ENCODE results near the gene GPRC5C.

The GPRC5C gene

DNA sequence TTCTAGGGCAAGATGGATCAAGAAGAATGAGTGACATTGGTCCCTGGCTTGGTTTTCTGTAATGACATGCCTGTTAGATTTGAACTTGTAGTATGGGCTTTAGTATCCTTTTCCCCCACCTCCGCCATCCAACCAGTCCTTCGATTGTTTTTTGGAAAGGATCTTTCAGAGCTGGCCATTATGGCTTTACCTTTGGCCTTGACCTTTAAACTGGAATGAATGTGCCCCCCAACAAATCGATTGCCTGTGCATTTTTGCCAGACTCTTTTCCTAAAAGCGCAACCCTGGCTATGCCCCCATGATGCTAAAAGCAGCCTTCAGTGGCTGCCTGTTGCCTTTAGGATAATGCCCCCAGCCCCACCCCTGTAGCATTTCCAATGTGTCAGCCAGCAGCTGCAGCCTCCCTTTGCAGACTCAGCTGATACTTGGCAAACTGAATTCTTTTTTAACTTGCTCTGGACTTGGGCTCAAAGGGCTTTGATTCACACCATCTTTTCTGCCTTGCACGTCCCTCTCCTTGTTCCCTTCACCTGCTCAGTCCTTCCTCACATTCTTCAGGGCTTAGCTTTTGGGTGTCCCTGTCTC, 4.0 kb downstream of the GPRC5C start:
- FAIRE-seq: no peak

DNA sequence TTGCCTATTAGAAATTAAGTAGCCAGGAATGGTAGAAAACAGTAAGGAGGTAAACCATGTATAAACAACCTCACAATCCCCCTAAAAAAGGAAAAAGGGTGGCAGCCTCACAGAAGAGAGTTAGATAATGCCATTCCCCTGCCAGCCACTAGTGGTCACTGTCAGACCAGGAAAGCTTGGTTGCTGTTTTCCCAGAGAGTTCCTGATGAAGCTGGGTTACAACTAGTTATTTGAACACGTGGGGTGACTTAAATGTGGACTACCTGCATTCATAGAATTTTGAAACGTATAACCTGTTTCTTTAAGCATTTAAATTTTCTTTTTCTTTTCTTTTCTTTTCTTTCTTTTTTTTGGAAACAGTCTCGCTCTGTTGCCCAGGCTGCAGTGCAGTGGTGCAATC, 5.8 kb downstream of the GPRC5C start:
- FAIRE-seq: no peak

DNA sequence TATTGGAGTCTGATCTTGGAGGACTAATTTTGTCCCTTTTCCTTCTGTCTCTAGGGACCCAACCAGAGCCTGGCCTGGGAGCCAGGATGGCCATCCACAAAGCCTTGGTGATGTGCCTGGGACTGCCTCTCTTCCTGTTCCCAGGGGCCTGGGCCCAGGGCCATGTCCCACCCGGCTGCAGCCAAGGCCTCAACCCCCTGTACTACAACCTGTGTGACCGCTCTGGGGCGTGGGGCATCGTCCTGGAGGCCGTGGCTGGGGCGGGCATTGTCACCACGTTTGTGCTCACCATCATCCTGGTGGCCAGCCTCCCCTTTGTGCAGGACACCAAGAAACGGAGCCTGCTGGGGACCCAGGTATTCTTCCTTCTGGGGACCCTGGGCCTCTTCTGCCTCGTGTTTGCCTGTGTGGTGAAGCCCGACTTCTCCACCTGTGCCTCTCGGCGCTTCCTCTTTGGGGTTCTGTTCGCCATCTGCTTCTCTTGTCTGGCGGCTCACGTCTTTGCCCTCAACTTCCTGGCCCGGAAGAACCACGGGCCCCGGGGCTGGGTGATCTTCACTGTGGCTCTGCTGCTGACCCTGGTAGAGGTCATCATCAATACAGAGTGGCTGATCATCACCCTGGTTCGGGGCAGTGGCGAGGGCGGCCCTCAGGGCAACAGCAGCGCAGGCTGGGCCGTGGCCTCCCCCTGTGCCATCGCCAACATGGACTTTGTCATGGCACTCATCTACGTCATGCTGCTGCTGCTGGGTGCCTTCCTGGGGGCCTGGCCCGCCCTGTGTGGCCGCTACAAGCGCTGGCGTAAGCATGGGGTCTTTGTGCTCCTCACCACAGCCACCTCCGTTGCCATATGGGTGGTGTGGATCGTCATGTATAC, 8.0 kb downstream of the GPRC5C start:
- FAIRE-seq: no peak

DNA sequence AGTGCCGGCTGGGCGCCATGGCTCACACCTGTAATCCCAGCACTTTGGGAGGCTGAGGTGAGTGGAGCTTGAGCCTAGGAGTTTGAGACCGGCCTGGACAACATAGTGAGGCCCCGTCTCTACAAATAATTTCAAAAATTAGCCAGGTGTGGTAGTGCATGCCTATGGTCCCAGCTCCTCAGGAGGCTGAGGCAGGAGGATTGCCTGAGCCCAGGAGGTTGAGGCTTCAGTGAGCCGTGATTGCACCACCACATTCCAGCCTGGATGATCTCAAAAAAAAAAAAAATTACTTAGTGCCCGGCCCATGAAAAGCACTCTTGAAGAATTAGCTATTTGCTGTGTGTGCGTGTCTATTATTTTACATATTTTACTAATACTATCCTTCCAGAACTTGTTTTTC, 9.6 kb downstream of the GPRC5C start:
- FAIRE-seq: no peak

DNA sequence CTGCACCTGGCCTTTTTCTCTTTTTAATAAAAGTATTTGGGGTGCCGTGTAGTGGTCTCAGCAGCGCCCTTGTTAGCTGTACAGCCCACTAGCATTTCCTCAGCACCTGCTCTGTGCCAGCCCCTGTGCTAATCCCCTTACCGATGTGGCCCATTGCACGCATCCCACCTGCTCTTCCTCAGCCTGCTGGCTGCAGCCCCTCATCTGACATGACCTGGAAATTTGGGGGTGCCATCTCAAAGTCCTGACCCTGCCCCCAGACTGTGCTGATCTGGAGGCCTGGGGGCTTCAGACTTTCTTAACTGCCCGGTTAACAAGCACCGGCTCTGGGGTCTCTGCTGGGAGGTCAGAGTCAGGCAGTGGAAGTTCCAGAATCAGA, 10.4 kb downstream of the GPRC5C start:
- no peak for FAIRE-seq

DNA sequence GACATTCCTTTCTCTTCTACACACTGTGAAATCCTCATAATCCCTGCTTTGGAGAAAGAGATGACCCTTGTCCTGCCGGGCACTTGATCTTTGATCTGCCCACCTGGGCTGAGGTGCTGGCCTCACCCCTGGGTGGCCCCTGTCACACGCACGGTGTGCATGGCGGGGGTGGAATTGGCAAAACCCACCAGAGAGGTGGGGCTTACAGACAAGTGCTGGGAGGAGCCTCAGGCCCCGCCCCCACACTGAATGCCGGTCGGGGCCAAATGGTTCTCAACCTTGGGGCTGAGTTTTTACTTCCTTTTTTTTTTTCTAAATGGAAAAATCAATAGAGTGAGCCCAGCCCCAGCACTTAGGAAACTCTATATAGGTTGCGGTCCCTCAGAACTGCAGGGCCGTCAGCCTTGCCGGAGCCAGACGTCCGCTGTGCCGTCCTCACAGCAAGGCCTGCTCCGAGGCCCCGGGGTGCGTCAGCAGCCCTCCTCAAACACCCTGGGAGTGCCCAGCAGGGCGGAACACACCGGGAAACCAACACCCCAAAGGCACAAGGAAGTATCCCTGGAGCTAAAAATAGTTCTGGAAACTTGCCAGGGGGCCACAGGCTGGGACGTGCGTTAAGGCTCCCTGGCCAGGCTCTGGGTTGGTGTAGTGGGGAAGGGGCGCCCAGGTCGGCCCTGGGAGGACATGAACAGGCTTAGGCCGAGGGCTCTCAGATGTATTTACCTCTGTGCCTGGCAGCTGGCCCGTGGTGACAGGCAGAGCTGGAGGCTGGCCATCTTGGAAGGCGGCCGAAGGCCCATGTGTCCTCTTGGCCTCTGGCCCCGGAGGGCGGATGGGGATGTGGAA, 11.0 kb downstream of the GPRC5C start:
- no peak for FAIRE-seq

DNA sequence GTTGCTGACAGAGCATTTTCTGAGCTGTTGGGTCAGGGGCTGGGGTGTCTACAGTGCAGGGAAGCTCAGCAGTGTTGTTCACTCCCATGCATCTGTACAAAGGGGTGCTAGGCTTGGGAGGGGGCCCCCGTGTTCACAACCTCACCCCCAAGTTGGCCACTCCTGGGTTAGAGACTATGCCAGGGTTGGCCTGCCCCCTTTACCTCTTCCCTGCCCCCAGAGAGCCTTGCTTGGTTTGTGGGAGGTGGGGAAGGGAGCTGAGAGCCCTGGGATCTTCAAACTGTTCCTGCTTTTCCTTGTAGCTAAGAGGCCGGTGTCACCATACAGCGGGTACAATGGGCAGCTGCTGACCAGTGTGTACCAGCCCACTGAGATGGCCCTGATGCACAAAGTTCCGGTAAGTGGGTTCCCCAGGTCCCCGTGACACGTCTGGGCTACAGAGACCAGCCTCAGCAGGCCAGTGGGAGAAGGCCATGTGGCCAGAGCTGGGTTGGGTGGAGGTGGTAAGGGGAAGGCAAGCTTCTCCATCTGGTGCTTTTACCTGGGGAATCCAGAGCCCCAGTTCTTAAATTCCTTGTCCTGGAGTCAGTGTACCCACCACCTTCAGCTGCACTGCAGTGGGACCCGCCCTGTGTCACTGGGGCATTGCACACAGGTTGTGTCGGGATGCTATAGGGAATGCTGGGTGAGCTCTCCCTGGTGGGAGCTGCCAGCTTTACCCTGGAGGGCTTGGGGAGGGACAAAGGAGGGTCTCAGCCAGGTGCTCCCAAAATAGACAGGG, 11.8 kb downstream of the GPRC5C start:
- no peak for FAIRE-seq

DNA sequence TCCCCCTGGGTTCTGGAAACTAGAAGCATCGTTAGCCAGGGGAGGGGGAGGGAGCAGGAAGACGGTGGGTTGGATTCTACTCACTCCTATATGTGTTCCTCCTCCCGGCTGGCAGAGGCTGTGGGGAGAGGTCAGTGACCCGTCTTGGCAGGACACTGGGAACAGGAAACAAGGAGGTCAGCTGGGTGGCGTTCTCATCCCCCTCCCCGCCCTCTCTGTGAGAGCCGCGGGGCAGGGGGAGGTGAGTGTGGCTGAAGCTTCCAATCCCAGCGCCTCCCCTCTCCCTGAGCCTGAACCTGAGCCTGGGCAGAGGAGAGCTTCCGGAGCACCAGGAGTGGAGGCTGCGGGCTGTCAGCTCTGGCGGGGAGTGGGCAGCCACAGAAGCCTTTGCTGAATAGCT, 12.5 kb downstream of the GPRC5C start:
- FAIRE-seq: no peak

DNA sequence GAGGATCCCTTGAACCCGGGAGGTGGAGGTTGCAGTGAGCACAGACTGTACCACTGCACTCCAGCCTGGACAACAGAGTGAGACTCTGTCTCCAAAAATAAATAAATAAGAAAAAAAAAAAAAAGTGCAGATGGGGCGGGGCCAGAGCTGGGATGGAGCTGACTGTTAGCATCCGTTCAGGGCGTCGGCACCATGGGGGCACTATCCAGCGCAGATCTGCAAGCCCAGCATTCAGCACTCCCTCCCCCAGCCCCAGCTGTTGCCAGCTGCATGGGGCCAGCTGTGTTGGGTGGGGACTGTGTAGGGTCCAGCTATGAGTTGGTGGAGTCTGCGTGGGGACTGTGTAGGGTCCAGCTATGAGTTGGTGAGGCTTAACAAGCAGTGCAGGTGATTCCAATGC, 13.3 kb downstream of the GPRC5C start:
- FAIRE-seq: no peak

DNA sequence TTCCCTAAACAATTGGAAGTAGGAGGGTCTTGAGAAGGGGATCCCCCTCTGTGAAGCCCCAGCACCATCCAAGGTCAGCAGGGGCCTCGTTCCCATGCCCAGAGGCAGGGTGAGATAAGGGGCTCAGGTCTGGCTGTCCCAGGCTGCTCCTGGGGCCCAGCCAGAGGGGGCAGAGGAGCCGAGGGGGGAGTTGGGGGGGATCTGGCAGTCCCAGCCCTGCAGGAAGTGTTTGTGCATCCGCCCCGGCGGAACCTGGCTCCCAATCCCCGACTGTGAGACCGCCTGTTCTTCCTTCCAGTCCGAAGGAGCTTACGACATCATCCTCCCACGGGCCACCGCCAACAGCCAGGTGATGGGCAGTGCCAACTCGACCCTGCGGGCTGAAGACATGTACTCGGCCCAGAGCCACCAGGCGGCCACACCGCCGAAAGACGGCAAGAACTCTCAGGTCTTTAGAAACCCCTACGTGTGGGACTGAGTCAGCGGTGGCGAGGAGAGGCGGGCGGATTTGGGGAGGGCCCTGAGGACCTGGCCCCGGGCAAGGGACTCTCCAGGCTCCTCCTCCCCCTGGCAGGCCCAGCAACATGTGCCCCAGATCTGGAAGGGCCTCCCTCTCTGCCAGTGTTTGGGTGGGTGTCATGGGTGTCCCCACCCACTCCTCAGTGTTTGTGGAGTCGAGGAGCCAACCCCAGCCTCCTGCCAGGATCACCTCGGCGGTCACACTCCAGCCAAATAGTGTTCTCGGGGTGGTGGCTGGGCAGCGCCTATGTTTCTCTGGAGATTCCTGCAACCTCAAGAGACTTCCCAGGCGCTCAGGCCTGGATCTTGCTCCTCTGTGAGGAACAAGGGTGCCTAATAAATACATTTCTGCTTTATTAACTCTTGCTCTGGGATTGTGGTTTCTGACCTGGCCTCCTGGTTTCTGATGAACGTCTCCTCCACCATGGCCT, 14.9 kb downstream of the GPRC5C start:
- FAIRE-seq: no peak

DNA sequence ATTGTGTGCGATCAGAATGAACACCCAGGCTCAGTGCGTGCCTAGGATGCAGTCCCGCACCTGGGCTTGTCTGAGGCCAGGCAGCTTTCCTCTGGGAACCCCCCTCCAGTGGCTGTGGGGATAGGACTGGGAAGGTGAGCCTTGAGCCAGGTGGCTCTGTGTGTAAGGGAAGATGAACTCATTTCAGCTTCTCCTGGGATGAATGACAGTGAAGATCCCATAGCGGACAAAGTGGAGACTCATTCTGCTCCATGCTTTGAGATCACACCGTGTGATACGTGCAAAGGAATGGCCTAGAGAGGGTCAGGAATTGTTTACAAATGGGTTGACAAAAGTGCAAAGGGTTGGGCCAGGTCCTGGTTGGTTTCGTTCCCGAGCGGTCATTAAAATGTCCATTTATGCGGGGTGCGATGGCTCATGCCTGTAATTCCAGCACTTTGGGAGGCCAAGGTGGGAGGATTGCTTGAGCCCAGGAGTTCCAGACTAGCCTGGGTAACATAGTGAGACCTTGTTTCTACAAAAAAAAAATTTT, 15.8 kb downstream of the GPRC5C start:
- no peak for FAIRE-seq

DNA sequence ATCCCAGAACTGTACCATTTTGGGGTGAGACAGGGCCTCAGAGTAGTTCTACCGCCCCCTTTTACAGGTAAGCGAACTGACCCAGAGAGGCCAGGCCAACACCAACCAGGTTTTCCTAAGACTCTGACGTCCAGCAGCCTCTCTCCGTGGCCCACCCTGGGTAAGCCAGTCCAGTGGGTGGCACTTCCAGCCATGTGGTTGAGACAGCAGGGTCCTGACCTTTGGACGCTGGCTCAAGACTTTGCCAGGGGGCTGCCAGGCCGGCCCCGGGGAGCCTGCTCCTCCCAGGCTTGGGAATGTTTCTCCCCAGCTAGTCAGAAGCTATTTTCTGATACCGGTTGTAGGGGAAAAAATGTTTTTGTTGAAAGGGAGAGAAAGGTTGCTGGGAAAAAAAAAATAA, 16.9 kb downstream of the GPRC5C start:
- no peak for FAIRE-seq

DNA sequence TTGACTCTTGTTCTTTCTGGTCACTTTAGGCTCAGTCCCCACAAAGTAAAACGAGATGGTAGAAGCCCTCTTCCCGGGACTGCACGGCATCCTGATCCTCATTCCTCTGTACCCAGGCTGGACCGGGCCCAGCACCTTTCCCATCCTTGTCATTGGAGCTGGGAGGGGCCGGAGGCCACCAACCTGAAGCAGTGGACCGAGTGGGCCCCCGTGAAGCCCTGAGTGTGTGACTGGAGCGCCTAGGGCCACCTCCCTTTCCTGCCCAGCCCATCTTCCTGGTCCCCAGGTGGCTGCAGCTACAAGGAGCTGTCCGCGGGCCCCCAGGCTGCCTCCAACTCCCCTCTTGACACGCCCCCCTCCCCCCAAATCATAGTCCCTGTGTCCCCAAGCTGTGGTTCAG, 17.4 kb downstream of the GPRC5C start:
- FAIRE-seq: no peak

DNA sequence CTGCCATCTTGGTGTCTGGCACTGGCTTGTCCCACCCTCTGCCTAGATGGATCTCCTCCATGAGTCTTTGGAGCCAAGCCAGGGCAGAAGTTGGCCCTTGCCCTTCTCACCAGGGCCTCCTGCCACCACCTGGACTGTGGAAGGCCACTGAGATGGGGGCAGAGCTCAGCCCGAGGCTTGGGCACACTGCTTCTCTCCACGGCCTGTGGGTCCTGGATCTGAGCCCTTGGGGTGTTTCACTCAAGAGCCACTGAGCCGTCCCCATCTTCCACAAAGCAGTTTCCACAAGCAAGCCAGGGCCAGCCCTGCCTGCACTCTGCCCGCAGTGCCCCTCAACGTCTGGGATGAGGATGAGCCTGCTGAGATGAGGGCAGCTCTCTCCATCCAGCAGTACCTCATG, 17.9 kb downstream of the GPRC5C start:
- no peak for FAIRE-seq

DNA sequence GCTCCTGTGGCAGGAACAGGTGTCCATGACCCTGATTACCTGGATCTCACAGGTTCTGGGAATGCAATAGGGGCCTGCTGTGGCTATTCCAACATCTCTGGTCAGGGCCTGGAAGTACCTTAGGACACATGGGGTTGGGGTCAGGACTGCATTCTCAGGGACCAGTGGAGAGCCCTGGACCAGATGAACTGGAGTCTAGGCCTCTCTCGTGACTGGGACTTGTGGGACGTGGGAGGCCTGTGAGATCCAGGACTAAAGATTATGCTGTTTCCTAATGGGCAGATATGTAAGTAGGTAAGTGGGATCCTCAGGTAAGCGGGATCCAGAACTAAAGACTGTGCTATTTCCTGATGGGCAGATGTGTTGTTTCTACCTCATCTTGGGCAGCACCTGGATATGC, 18.3 kb downstream of the GPRC5C start:
- no peak for FAIRE-seq

DNA sequence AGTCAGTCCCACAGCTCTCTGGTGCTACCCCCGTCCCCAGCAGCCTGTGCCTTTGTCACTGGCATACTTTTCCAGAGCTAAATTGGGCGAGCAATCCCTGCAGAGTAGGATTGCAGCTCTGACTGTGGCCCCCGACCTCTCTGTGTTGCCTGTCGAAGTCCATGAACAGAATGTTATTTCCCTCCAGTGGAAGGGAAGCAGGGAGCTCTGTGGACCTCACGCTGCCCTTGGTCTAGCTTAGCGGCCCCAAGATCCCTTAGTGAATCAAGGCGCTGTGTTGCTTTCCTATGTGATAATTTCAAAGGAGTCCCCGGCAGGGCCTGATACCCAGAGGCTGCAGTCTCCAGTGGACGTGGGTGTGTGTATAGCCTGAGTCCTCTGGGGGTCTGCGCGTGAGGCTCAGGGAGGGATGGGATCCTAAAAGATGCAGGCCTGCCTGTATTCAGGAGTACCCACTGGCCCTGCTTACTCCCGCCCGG, 19.1 kb downstream of the GPRC5C start:
- FAIRE-seq: no peak

DNA sequence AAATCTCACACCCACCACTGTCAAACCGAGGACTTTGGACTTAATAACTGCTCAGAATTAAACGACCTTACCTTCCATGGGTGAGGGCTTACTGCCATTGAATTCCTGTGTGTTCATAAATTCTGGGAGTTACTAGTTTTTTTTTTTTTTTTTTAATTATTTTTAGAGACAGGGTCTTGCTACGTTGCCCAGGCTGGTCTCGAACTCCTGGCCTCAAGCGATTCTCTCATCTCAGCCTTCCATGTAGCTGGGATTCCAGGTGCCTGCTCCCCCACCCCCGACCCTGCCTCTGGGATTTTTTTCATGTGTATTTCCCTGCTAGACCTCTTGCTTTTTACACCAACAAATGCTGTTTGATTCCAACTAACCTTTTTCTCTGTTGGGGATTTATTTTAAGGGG, 19.7 kb downstream of the GPRC5C start:
- no peak for FAIRE-seq

DNA sequence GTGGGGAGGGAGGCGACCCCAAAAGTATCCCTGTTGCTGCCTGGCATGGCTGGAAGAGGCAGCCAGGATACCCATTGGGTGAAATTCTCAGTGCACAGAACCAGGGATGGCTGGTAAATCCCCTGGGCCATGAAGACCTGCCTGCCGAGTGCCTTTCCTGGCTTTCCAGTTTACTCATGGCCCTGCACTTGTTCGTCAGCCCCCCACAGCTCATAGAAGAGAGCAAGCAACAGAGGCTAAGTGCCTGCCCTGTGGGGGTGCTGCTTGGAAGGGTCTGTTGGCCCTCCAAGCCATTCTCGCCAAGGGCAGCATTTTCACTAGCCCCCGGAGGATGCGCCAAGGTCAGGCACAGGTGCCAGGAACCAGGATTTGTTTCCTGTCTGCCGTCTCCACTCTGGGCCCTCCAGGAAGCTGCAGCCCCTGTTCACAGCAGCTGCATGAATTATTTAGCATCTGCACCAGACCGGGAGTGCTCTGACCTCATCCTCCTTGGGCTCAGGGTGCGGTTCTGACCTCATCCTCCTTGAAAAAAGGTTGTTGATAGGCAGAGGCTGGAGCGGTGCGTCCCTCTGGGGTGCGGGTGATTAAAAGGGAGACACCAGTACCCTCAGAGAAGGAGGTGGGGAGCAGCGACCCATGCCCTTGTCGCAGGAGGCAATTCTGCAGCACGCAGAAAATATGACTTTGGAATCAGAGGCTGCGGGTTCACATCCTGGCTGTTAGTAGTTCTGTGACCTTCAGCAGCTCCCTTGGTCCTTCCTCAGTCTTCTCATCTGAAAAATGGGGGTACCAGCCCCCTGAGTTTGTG, 20.3 kb downstream of the GPRC5C start:
- no peak for FAIRE-seq

DNA sequence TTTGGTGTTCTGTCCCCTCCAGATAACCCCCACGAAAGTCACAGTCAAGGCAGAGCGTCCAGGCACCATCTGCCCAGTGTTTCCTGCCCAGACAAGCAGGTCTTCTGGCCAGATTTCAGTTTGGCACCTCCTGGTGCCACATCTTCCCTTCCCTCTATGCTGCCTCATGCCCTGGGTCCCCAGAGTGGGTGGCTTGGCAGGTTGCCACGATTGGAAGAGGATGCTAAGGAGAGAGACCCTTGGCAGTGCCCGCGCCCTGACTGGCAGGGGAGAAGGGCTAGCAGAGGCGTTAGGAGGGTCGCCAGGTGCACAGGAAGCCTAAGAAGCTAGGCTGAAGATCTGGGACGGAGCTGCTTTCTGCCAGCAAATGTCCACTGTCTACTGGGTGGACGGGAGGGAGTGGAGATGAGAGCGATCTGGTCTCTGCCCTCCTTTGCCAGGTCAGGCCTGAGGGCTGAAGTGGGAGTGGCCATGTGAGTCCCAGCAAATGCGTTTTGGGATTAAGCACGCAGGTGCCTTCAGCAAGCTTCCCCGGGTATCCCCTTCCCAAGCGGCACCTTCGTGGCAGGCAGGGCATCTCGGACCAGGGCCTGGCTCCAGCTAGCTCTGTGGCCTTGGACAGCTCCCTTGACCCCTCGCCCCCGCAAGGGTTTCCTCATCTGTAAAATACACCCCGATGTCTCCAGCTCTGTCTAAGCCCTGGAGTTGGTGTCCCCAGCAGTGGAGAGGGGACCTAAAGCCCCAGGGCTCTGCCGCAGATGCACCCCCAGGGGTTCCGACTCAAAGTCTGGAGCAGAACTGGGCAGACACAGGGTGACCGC, 21.2 kb downstream of the GPRC5C start:
- no peak for FAIRE-seq
